GM18502 (cell line): ENCODE results near the gene SLC47A2.

Experiments
- ATAC-seq: cut with Tn5 transposase; IDR thresholded peaks from one replicate; pipeline ENCODE4 v1.9.1; 2021; ENCODE audit warnings: mild to moderate bottlenecking; ENCODE audit not compliant: unreplicated experiment, poor library complexity

SLC47A2 gene

DNA sequence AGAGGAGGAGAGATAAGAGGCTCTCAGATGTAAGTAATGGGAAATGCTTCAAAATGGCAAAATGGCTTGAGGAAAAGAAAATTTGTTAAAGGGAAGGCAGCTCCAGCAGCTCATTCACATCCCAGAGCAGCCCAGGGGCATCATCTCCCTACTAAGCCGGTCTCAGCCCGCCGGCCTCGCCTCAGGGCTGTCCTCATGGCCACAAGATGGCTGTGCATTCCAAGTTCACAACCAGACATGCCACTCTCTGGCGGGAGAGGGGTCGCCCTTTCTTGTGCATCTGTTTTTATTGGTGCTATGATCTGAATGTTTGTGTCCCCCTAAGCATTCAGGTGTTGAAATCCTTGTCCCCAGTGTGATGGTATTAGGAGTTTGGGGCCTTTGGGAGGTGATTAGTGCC lies 13.5 kb upstream of the SLC47A2 start:
- no peak for ATAC-seq

DNA sequence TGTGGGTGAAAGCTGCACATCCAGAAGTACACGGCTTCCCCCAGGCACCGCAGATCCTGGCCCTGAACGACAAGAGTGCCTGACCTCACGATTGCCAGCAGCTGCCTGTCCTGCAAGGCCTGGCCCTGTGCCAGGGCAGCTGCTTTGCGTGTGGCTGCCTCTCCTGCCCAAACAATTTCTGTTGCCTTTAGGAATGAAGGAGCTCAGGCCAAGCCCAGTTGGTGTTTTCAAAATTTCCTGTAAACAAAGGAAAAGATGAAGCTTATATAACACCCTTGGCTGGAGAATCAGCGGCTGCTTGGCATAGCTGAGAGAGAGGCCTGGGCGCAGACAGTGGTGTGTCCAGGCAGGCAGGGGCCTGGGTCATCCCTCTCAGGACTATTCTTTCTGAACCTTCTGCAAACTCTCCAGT lies 11.7 kb upstream of the SLC47A2 start:
- no peak for ATAC-seq

DNA sequence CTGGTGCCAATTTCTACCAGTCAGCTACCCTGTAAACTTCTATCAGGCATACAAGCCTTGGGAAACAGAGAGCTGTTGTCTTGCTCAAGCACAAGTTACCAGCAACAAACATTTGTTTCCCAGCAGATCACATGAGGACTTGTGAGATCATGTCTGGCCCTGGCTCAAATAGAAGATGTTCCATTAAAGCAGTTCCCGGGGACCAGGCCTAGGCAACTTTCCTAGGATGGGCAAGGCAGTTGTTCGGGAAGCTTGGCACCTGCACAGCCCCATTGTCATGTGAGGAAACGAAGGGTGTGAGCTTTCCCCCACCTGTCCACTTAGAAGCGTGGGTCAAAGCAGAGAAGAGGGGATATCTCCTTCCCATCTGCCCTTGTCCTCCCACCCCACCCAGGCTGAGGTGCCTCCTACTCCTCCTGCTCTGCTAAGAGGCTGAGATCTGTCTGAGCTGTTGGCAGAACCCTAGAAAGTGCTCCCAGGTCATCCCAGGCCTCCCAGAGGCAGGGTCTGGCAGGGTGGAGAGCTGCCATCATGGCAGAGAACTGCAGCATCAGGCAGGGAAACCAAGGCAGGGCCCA lies 11.2 kb upstream of the SLC47A2 start:
- ATAC-seq, result no peak

DNA sequence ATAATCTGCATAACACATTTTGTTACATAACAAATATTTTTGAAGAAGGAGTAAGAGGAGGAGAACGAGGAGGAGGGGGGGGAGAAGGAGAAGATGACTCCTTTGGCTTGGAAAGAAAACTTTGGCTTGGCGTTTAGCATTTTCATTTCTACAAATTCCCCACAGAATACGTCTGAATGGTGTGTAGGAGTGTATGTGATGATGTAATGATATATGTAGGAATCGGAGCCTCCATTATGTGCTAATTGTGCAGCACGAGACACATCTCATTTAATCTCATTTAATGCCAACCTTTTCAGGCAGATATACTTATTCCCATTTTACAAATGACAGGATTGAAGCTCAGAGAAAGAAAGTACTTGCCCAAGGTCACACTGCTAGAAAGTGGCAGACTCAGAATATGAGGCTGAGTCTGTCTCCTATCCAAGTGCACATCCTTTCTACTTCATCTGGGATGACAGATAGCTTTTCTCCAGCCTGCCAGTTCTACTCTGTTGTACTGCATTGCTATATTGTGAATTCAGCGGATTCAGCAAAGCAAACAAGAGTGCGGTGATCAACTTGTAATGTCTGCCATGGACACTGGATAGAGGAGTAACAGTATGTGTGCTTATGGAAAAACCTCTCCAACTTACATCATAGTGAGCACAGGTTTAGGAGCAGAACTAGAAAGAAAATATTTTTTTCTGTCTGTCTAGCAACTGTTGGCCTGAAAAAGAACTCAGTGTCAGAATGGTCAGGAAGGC lies 10.4 kb upstream of the SLC47A2 start:
- ATAC-seq, result no peak

DNA sequence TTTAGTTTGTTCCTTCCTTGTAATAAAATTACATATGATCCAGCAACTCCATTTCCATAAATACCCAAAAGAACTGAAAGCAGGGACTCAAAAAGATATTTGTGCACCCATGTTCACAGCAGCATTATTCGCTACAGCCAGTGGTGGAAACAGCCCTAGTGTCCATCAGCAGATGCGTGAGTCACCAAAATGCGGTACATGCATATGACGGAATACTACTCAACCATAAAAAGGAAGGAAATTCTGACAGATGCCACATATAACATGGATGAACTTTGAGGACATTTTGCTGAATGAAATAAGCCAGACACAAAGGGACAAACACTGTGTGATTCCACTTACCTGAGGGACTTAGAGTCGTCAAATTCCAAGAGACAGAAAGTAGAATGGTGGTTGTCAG lies 9.1 kb upstream of the SLC47A2 start:
- no peak for ATAC-seq

DNA sequence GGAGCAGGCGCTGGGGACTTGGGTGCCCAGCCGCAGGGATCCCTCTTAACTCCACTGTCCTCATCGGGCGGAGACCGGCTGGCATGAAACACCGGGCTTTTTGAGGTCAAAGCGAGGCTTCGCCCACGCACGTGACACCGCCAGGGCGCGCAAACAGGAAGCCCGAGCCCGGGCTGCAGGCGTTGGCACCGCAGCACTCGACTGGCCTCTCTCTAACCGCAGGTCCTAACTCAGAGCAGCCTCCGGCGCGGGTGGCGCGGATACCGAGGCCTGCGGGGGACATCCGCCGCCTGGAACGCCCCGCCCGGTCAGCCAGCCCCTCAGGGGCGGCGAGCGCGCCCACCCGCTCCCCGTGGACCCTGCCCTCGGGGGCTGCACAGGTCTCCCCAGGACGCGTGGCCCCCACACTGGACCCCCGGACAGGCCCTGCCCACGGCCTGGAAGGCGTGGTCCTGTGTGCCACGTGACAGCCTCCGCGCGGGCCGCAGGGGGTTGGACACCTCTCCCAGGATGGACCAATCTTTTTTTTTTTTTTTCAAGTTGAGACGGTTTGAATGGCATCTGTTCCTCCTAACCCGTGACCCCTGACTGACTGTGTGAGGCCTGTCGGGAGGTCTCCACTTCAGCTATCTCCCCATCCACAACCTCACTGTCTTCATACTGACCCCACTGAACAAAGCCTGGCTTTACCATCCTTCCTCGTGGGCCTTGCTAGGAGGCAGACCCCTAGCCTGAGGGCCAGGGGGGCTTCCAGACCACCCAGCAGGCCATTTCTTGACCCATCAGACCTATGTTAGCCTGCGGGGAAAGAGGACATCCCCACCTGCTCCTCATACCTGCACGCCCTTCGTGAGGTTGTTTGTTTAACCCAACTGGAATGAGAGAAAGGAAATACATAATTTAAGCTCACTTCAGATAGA lies 8.4 kb upstream of the SLC47A2 start:
- ATAC-seq, result no peak

DNA sequence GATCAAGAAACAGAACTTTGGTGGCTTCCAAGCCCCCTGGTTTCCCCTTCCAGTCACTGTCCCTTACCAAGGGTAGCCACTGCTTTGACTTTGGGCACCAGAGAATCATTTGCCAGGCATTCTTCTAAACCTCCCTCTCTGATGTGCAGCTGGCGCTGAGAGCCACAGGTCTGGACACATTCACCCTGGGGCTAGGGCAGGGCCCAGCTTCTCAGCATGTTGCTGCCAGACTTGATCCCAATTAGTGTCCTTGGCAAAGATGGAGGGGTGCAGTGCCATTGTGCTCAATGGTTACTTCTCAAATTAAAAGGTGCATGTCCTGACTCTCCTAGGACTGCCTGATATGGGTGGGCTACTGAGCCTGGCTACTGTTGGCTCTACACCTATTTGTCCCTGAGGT lies 7.6 kb upstream of the SLC47A2 start:
- no peak for ATAC-seq

DNA sequence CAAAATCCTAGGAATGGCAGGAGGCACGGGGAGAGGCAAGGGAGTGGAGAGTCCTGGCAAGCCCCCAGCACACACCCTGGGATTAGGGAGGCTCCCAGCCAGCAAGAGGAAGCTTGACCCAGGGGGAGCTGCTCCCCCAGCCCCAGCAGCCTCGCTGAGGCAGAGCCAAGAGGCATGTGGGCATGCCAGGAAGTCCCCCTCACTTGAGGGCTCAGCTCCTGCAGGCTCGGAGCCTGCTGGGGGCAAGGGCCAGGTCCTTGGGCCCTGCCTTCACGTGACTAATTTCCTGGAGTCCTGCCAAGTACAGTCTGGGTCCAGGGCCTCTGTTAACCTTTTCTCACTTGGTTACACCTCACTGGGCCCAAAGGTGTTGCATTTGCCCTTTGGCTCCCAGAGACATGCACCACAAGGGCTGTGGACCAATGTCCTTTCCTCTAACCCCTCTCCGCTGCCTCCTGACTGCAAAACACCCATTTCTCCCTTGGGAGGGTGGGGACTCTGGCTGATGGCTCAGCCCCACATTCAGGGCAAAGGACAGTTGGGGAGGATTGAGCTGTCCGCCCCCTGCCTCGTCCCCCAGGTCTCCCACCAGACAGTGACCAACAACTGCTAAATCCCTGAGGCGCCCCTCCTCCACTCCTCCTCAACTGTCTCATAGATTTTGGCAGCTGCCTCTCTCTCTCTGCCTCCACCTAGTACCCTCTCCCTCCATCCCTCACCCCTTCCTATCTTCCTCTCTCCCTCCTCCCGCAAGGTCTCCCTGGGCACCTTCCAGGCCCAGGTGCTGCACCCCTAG lies 4.4 kb upstream of the SLC47A2 start:
- no peak for ATAC-seq

DNA sequence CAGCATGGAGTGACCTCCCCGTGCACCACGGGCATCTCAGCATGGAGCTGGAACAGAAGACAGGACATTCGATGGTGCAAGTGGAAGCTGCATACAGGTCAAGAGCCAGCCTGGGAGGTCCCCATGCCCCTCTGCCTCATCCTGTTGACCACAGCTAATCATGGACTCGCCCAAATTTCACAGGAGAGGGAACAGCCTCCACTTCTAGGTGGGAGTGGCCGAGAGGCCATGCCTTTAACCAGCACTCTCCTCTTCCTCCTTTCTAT lies 3.8 kb upstream of the SLC47A2 start:
- no peak for ATAC-seq

DNA sequence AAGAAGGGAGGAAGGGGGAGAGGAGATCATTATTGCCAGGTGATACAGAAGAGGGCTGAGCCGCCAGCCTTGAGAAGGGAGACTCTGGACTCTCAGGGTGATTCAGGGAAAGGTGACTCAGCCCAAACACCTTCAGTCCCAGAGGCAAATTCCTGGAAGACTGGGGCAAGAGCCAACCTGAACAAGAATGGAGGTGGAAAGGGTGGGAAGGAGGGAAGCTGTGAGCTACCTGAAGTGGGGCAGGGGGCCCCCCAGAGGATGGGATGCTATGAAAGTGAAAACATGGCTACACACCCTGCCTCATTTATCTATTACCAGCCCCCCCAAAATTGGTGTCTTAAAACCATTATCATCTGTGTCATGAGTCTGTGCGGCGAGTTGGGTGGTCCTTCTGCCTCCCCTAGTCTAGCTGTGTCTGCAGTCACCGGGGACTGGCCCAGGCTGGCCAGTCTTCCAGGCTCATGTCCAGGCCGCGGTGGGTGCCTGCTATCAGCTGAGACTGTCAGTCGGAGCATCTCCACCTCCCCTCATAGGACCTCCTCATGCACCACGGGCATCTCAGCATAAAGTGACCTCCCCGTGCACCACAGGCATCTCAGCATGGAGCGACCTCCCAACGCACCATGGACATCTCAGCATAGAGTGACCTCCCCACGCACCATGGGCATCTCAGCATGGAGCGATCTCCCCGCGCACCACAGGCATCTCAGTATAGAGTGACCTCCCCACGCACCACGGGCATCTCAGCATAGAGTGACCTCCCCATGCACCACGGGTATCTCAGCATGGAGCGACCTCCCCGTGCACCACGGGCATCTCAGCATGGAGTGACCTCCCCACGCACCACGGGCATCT lies 3.2 kb upstream of the SLC47A2 start:
- no peak for ATAC-seq

DNA sequence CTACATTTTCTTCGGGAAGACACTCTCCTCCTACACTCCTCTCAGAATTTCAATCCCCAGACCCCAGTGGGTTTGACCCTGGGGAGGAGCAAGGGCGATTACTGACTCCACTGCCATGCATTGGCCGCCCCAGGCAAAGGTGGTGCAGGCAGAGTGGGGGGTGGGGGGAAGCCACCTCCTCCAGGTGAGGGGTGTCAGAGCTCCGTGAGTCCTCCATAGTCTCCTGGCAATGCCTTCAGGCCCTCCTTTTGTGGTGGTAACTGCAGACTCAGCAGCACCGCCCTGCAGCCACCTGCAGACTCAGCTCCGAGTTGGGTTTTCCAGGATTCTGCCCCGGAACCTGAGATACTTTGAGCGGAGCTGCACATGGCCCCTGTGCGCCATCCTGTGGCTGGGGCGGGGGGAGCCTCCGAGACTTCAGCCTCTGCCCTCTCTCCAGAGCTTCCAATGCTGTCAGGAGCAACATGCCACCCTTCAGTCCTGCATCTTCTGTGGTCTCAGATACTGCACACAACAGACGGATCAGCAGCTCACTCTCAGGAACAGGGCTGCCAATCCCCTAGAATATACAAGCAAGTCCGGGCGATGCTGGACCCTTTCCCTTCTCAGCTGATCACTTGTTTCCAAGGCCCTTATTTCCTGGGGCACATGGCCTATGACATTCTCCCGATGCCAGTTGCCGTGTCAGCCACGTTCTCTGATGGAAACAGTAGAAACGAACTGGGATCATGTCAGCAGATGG lies 2.4 kb upstream of the SLC47A2 start:
- ATAC-seq, result no peak

DNA sequence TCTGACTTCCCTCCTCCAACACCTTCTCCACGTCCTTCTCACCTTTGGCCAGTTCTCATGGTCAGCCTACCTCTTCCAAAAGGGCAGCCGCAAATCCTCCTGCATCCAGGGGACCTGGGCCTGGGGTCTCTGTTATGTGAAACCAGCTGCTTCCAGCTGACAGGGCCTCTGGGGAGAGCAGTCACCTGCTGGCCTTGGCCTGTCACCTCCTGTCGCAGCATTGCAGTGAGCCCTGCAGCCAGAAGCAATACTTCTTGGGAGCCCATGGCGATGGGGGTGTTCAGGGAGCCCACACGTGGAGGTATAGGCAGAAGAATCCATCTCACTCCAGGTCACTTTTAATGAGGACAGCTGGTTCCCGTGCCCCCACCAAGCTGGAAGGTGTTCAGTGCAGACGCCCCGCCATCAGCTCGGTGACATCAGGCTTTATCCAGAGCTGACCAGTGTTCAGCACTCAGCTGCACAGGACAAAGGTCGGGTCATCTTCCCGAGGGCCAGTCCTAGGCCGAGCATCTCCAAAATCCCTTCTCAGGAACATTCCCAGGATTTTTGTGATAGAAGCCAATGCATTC lies 1.7 kb upstream of the SLC47A2 start:
- no peak for ATAC-seq

DNA sequence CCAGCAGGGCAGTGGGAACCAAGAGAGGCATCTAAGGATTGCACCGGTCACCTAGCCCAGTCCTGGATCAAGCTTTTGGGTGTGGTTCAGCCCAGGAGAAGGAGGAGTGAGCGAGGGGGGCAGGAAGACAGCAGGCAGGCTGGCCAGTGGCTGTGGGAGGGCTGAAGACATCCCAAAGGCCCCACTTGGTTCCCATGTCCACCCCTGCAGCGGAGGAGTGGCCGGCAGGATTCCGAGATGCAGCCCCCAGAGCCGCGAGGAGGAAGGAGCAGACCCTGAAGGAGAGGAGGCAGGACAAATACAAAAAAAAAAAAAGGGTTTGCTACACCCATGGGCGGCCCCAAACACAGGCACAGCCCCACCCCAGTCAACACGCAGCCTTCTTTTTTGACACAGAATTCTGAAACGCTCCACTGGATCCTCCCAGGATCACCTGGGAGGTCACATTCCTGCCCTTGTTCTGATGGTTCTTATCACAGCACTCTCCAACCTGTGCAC lies 1.1 kb upstream of the SLC47A2 start:
- no peak for ATAC-seq

DNA sequence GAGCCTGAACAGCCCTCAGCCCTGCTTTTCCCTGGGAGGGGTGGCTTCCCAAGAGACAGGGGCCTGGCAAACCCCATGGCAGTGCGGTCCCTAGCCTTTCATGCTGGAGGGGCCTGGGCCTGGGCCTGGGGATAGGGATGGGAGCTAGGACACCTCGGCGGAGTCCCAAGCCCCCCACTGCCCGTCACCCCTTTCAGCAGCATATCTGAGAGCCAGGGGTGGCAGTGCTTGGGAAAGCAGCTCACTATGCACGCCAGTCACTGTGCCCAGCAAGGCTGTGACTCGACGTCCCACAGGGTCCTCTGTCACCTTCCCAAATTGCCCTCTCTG lies 612 bp upstream of the SLC47A2 start:
- ATAC-seq, result no peak

DNA sequence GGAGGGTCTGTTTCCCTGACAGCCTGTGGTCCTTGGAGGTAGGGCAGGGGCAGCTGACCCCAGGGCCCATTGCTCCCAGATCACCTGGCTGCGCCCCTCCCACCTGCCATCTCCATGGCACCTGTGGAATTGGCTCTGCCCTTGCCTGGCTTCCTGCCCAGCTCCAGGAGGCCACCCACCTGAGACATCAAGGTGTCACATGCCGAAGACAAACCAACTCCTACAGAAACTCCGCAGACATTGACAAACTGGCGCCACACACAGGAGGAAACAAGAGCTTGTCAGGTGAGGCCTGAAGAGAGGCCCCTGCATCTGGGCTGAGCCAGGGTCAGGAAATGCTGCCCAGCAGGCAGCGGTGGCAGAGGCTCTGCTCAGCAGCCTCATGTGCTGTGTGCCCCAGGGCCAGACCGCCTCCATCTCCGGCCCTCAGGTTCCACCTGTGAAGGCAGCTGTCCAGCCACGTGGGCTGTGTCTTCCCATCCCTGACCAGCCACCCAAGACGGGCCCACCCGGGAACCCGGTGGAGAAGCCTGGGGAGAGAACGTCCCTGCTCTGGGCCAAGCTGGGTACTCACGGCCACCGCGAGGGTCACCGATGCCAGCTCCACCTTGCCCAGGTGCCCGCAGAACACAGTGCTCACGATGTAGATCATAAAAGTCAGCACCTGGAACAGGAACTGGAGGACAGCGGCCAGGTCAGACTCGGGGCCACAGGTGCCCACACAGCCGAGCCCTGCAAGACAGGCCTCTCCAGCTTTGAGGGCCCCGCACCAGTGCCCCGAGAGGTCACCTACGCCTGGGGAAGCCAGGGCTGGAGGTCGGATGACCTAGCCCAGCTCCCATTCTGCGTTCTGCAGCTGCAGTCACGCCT lies 1.6 kb downstream of the SLC47A2 start:
- ATAC-seq, result no peak

DNA sequence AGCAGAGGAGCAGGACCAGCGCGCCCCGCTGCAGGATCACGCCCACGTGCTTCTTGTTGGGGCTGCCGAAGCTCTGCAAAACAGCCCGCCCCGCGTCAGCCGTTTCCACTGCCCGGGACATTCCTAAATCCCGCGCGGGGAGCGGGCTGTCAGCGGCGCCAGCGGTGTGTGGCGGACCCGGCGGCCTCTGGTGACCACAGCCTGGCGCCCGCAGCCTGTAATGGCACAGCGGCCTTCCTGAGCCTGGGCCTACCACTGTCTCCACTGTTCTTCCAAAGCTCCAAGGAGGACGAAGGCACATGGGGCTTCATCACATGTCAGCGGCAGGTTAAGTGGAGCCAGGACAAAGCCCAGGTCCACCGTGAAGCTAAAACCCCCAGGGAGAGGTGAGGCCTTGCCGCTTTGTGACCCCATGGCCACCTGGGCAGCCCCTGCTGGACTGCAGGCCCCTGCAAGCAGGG lies 2.5 kb downstream of the SLC47A2 start:
- ATAC-seq, result no peak

DNA sequence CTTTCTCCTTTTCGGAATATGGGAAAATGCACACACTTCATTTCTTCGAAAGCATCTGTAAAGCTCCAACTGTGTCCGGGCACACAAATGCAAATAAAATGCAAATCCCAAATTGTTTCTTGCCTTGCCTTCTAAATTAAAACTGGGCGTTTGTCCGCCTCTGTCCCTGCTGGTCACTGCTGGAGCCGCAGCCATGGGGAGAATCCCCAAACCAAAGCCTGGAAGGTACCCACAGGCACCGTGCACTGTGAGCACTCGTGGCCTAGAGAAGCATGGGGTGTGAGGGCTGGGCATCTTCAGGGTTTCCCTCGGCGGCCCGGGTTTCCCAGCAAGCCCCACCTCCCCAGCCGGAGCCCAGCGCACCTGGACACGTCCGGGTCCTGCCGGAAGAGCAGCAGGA lies 2.9 kb downstream of the SLC47A2 start:
- ATAC-seq, result no peak
